CD4-positive, alpha-beta T cell treated with Interleukin-10 for 1 hour (primary cell): ENCODE results near the gene STEAP4.
A peak's percentile ranks its signal among the peaks of the same experiment; 100 is the strongest.

Source experiments
- DNase-seq: peaks from one replicate; pipeline ENCODE4 v3.0.0-alpha.2; 2020

Gene STEAP4

DNA sequence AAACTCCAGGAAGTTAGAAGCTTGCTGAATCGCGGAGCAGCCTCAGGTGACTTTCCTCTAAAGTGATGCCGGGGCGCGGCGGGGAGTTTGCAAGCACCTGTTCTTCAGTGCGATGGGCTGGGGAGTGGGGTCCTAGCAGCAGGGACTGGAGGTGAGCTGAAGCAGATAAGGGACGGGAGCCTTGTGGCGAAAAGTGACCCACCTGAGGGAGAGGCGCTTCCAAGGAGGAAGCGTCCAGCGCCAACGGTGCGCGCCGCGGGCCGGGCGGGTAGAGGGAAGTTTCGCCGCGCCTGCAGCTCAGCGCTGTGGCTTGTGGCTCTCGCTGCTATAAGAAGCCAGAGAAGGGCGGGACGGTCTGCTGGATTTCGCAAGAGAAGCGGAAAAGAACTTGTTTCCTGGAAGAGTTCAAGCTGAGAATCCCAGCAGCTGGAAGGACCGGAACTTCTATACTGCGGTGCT, at the start of gene STEAP4:
TSS of gene STEAP4 (minus strand) at position 305 of the 459 bp plus-strand sequence. CDS start 22,625 bp downstream, outside the sequence.
- peak; percentile 11 for DNase-seq

GRCh38 chr7:88355011-88355410, 48.3 kb upstream of the STEAP4 start:
- DNase-seq: no peak

DNA sequence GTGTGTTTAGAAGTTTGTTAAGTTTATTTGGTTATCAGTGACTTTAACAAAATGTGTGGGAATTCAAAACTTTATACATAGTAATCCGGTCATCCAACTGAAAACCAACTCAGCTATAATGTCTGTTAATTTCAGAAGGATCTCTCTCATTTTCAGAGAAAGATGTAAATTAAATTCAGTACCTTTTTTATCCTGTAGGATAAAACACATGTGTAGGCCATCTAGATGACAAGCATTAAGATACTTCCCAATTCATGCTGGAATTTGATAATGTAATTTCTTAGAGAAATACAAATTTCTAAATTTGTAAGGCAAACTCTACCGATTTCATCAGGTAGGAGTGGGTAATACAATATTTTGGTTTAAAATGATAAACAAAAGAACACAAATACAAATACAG, 43.4 kb upstream of the STEAP4 start:
- DNase-seq: no peak

- DNase-seq: no peak
Measured at GRCh38 chr7:88347517-88347916, 40.8 kb upstream of the STEAP4 start.

- no peak for DNase-seq
Measured at GRCh38 chr7:88347090-88347489, 40.4 kb upstream of the STEAP4 start.

DNA sequence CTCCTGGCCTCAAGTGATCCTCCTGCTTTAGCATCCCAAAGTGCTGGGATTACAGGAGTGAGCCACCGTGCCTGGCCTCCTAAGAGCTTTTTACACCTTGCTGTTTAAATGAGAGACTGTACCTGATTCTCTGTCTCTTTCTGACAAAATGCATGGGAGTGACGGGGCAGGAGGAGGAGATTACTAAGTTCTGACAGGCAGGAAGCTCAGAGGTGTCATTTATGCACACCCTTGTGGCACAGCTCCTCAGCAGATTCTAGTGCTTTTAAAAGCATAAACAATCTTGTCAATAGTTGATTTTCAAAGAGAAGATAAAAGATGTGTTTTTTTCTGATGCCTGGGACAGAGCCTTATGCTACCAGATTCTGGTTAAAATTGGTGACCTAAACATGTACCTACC, 39.7 kb upstream of the STEAP4 start:
- no peak for DNase-seq

DNA sequence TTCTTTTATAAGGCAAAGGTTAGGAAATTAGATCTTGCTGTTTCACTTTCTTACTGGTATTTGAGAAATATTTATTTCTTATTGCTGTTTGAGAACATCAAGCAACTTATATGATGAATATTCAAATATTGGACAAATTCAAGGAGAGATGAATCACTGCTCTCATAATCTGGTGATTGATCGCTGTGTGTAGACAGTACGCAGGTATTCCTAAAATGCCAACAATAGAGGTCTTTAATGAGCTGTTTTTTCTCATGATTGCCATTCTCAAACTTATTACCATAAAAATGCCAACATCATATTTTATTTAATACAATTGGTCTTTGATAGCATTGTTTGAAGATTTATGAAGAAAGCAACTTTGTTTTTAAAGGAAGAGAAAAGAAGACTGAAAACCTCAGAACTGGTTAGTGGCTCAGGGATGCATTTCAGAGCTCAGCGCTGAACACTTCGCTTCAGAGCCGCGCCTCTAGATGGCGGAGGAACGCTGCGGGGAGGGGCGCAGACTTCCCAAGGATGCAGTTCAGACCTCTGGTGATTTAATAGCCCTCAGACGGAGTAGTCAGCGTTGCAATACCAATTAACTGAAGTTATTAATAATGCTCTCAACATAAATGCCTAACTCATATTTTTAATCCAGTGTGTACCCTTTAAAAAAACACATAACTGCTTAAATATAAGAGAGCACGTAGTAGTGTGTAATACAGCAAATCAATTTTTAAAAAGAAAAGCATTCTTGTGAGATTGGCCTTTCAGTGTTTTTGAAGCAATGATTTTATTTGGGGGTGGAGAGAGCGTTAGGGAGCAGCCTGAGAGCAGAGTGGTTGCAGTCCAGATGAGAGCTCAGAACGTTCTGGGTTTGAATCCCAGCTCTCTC, 38.5 kb upstream of the STEAP4 start:
- DNase-seq: no peak

GRCh38 chr7:88344271-88344670, 37.6 kb upstream of the STEAP4 start:
- DNase-seq: no peak

- DNase-seq: no peak
Measured at GRCh38 chr7:88339195-88339922, 32.7 kb upstream of the STEAP4 start.

GRCh38 chr7:88338503-88338902, 31.8 kb upstream of the STEAP4 start:
- no peak for DNase-seq

- DNase-seq: no peak
Measured at GRCh38 chr7:88337572-88337971, 30.9 kb upstream of the STEAP4 start.

DNA sequence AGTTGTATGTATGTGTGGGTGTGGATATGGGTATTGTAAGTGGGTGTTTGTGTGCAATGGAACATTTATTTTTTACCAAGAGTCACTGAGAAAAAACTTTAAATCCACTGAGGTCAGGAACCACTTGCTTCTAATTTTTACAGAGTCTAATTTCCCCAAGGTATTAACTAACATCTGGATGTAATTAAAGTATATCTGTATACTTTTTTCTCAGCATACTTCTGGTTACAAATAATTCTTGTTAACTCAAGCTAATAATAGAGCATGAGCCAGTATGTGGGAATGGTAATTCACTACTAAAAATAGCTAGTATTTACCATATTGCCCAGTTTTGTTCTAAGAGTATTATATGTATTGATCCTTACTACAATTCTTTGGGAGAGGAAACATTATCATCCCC, 24.6 kb upstream of the STEAP4 start:
- DNase-seq: no peak

- DNase-seq: no peak
Measured at GRCh38 chr7:88329532-88330463, 23.1 kb upstream of the STEAP4 start.

DNA sequence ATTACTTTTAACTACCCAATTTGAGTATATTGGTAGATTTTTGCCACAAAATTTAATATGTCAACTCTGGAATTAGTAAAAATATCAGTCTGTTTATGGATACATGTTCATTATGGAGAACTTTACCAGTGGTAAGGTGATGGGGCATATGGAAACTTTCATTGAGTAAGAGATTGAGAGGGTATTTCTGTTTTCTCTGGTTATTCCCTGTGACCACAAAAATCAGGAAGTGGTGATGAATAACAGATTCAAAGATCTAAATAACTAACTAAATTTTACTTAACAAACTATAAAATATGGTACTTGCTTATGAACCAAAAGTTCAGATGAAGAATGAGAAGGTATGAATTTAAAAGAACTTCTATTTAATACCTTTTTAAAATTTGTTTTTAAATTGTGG, 22.1 kb upstream of the STEAP4 start:
- no peak for DNase-seq

GRCh38 chr7:88324699-88325098, 18.0 kb upstream of the STEAP4 start:
- DNase-seq: no peak

- DNase-seq: no peak
Measured at GRCh38 chr7:88322151-88322550, 15.5 kb upstream of the STEAP4 start.

- DNase-seq: no peak
Measured at GRCh38 chr7:88321694-88322093, 15.0 kb upstream of the STEAP4 start.

DNA sequence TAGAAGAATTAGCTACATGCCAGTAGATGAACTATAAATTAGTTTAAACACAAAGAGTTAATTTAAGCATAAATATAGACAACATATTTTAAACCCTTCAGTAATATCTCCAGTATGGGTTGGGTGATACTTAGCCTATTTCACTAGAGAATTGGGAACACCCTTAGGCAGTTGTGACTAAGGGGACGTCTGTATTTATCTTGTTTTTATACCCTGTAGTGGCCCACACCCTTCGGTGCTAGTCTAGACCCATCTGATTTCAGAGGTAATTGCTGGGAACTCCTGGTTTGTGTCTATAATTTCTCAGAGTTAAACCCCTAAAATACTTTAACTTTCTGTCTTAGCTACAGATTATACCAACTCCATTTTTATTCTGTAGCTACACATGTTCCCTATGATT, 11.5 kb upstream of the STEAP4 start:
- DNase-seq: no peak

GRCh38 chr7:88317422-88317821, 10.7 kb upstream of the STEAP4 start:
- DNase-seq: no peak

GRCh38 chr7:88316456-88316855, 9.8 kb upstream of the STEAP4 start:
- DNase-seq: no peak

- DNase-seq: no peak
Measured at GRCh38 chr7:88315522-88315921, 8.8 kb upstream of the STEAP4 start.

DNA sequence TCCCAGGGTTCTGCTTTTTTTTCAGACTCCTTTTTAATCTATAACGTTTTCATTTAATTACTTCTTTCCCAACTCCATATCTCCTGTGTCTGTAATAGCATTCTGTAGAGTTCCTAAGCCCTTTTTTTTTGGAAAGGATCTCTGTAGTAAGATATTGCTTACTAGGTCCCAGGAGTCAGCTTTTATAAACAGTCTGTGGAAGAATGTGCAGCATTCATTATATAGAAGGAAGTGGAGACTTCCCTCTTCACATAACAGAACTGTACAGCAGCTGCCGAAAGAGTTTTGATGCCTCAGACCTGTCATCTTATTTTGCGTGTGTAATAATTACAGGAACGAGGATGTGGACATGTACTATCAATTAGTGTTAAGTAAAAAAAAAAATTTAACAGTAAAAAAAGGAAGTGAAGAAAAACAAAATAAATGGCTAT, 7.4 kb upstream of the STEAP4 start:
- no peak for DNase-seq
